GM12878 (cell line): ENCODE results near the gene CCNL2. TPM values are rescaled to one million over a fixed set of nuclear protein-coding genes. Genes with fewer than 3 reads are reported as not detected.

ENCODE experiments used
- ATAC-seq: fragments of 200-7000 bp; cut with Tn5 transposase; 3 replicates; pipeline ENCODE4 v1.9.1; 2020; ENCODE audit warnings: mild to moderate bottlenecking, moderate library complexity
- BruUV-seq: library from RNA; stranded (reverse); fragments of 400-500 nt; replicated peaks from 2 replicates; lab custom pipeline; 2021; lab: Mats Ljungman, UMichigan
- CTCF ChIA-PET: fragments of 300-600 bp; sonication (Branson Sonifier 250); formaldehyde crosslinking; extraction: SDS; loops from one replicate; lab custom pipeline; 2021; ENCODE audit warnings: inconsistent platforms; lab: Yijun Ruan, JAX
- POLR2A ChIA-PET: fragments of 350-600 bp; formaldehyde crosslinking; extraction: SDS; loops from one replicate; lab custom pipeline; 2021; ENCODE audit warnings: inconsistent platforms; lab: Charles Lee
- RAD21 ChIA-PET: fragments of 300-600 bp; sonication (Branson Sonifier 250); formaldehyde crosslinking; loops from one replicate; lab custom pipeline; 2023; ENCODE audit warnings: antibody characterized with exemption; ENCODE audit not compliant: unreplicated experiment; lab: Charles Lee
- SMC1A ChIA-PET: fragments of 300-600 bp; sonication (Branson Sonifier 250); formaldehyde crosslinking; loops from one replicate; lab custom pipeline; 2023; ENCODE audit not compliant: unreplicated experiment, uncharacterized antibody; lab: Charles Lee
- DNase-seq: peaks from one replicate; pipeline ENCODE4 v3.0.0-alpha.2; 2011; ENCODE audit warnings: low read depth, low spot score
- FAIRE-seq: peaks from 3 replicates; lab custom pipeline; 2011; peaks lifted over from hg19 to GRCh38; lab: Jason Lieb, UNC
- H2AFZ ChIP-seq: 2 replicates; pipeline ENCODE4 v1.6.0; 2011; ENCODE audit warnings: low read depth, low read length, control low read depth; ENCODE audit not compliant: control insufficient read depth
- H3K27ac ChIP-seq: 2 replicates; pipeline ENCODE4 v1.5.1; 2011; ENCODE audit warnings: control low read depth; ENCODE audit not compliant: control insufficient read depth, insufficient read depth
- H3K27me3 ChIP-seq, 2 experiments: replicated peaks in 1 of 2; 2 replicates each; pipeline versions ENCODE4 v1.6.0 to v1.6.1; 2011; ENCODE audit warnings: low read length in 1 of 2; ENCODE audit not compliant: control insufficient read depth in 2 of 2, insufficient read depth in 2 of 2
- H3K36me3 ChIP-seq, 2 experiments: 2 replicates each; pipeline ENCODE4 v1.5.1; 2011; ENCODE audit warnings: low read length in 1 of 2; ENCODE audit not compliant: control insufficient read depth in 2 of 2, insufficient read depth in 2 of 2
- H3K4me1 ChIP-seq: 2 replicates; pipeline ENCODE4 v1.6.1; 2011; ENCODE audit warnings: mild to moderate bottlenecking, low read length, moderate library complexity, mixed read lengths; ENCODE audit not compliant: control insufficient read depth, insufficient read depth
- H3K4me2 ChIP-seq: 2 replicates; pipeline ENCODE4 v1.6.0; 2011; ENCODE audit warnings: control low read depth; ENCODE audit not compliant: control insufficient read depth, insufficient read depth
- H3K4me3 ChIP-seq: fragments of 200-600 bp; sonication (generic); 2 replicates; pipeline ENCODE4 v1.5.1; 2016
- H3K79me2 ChIP-seq: 2 replicates; pipeline ENCODE4 v1.6.0; 2011; ENCODE audit warnings: low read length; ENCODE audit not compliant: control insufficient read depth, insufficient read depth
- H3K9ac ChIP-seq: 2 replicates; pipeline ENCODE4 v1.8.0; 2011; ENCODE audit warnings: low read length, control low read depth, mixed read lengths; ENCODE audit not compliant: control insufficient read depth, insufficient read depth
- H3K9me3 ChIP-seq: replicated peaks from 3 replicates; pipeline ENCODE4 v1.5.1; 2011; ENCODE audit warnings: mild to moderate bottlenecking, low read length; ENCODE audit not compliant: control insufficient read depth, insufficient read depth
- H4K20me1 ChIP-seq: 2 replicates; pipeline ENCODE4 v1.6.0; 2011; ENCODE audit not compliant: control insufficient read depth, insufficient read depth
- BRCA1 ChIP-seq: IDR thresholded peaks from 2 replicates; pipeline ENCODE4 v1.6.1; 2011; ENCODE audit warnings: low read depth, low read length, improper control_type of control experiment
- EED ChIP-seq: sonication (generic); IDR thresholded peaks from 2 replicates; pipeline ENCODE4 v1.6.1; 2016; ENCODE audit warnings: antibody characterized with exemption, low read depth
- IRF4 ChIP-seq: IDR thresholded peaks from 2 replicates; pipeline ENCODE4 v1.6.1; 2011; ENCODE audit warnings: low read depth, low read length
- KLF5 ChIP-seq: fragments of 450-650 bp; IDR thresholded peaks from 2 replicates; pipeline ENCODE4 v1.6.1; 2014; ENCODE audit warnings: mild to moderate bottlenecking; ENCODE audit not compliant: partially characterized antibody
- MEF2A ChIP-seq: IDR thresholded peaks from 2 replicates; pipeline ENCODE4 v1.6.1; 2011; ENCODE audit warnings: low read depth, mild to moderate bottlenecking, low read length, moderate library complexity; ENCODE audit not compliant: insufficient read depth
- PAX8 ChIP-seq: fragments of 450-650 bp; IDR thresholded peaks from 2 replicates; pipeline ENCODE4 v1.6.1; 2017; ENCODE audit warnings: mild to moderate bottlenecking, moderate library complexity
- PML ChIP-seq: IDR thresholded peaks from 2 replicates; pipeline ENCODE4 v1.6.1; 2012; ENCODE audit warnings: low read length, inconsistent platforms
- RAD21 ChIP-seq: IDR thresholded peaks from 2 replicates; pipeline ENCODE4 v1.6.1; 2011; ENCODE audit warnings: mild to moderate bottlenecking, low read depth, low read length, moderate library complexity; ENCODE audit not compliant: insufficient read depth
- SMAD5 ChIP-seq: IDR thresholded peaks from 2 replicates; pipeline ENCODE4 v1.6.1; 2016; ENCODE audit warnings: antibody characterized with exemption, low read depth
- SMC3 ChIP-seq: IDR thresholded peaks from 2 replicates; pipeline ENCODE4 v1.6.1; 2011; ENCODE audit warnings: low read length, improper control_type of control experiment, borderline replicate concordance
- SREBF1 ChIP-seq: IDR thresholded peaks from 2 replicates; pipeline ENCODE4 v1.6.1; 2012; ENCODE audit warnings: mild to moderate bottlenecking, low read length
- STAT3 ChIP-seq: IDR thresholded peaks from 2 replicates; pipeline ENCODE4 v1.6.1; 2011; ENCODE audit warnings: low read depth, low read length, improper control_type of control experiment
- SUPT20H ChIP-seq: IDR thresholded peaks from 2 replicates; pipeline ENCODE4 v1.6.1; 2011; ENCODE audit warnings: low read depth, mild to moderate bottlenecking, low read length, moderate library complexity, borderline replicate concordance; ENCODE audit not compliant: control insufficient read depth
- WRNIP1 ChIP-seq: IDR thresholded peaks from 2 replicates; pipeline ENCODE4 v1.6.1; 2011; ENCODE audit warnings: low read depth, low read length, improper control_type of control experiment, borderline replicate concordance
- YY1 ChIP-seq: IDR thresholded peaks from 2 replicates; pipeline ENCODE4 v1.6.1; 2011; ENCODE audit warnings: low read depth, mild to moderate bottlenecking, low read length
- ZNF24 ChIP-seq: fragments of 450-650 bp; IDR thresholded peaks from 2 replicates; pipeline ENCODE4 v1.6.1; 2017; ENCODE audit warnings: antibody characterized with exemption, mild to moderate bottlenecking
- WGBS: methylation state at CpG from one replicate; pipeline ENCODE4 v1.1.6; 2016; ENCODE audit warnings: low lambda C conversion rate; ENCODE audit not compliant: insufficient replicate concordance, insufficient coverage; ENCODE audit errors: missing lambda C conversion rate; 5-methylcytosine and 5-hydroxymethylcytosine counted together
- in situ Hi-C: fragments of 300-500 bp; cut with MboI; formaldehyde crosslinking; loops from 9 replicates; pipeline ENCODE4 v1.14.3; 2018; ENCODE audit warnings: mixed read lengths
- intact Hi-C: fragments of 100-400 bp; cut with micrococcal nuclease; formaldehyde crosslinking; loops from one replicate; pipeline ENCODE4 v1.14.2; 2022; ENCODE audit not compliant: unreplicated experiment
- polyA plus RNA-seq, 11 experiments: library from polyadenylated mRNA; depleted of rRNA in 4 of 11; unstranded in 6 of 11; stranded (reverse) in 5 of 11; fragments of >200 nt; fragmentation: Nextera tagmentation in 4 of 11; fragmentation: Illumina TruSeq in 1 of 11; extraction: Ambion mirVana in 4 of 11; extraction: Trizol in 1 of 11; gene quantifications; 1 replicate in 1 of 11; 2 replicates in 10 of 11; pipeline versions ENCODE4 v1.2.1 to v1.2.3, GENCODE V29; 2011 to 2016; ENCODE audit warnings: inconsistent platforms in 2 of 11, missing spikeins in 2 of 11, low read depth in 1 of 11
- total RNA-seq, 4 experiments: library from RNA; depleted of rRNA in 3 of 4; stranded (reverse); fragments of >200 nt in 3 of 4; fragmentation: Illumina TruSeq in 1 of 4; extraction: Trizol in 1 of 4; gene quantifications; 2 replicates each; pipeline versions ENCODE4 v1.2.1 to v1.2.3, GENCODE V29; 2013 to 2021
- TF ChIP-seq, protein P1 (sequence below): fragments of 450-650 bp; IDR thresholded peaks from 2 replicates; pipeline ENCODE4 v1.6.1; 2017; ENCODE audit warnings: antibody characterized with exemption, mild to moderate bottlenecking, moderate library complexity
- TF ChIP-seq, protein P2 (sequence below): fragments of 450-650 bp; IDR thresholded peaks from 2 replicates; pipeline ENCODE4 v1.6.1; 2014; ENCODE audit warnings: mild to moderate bottlenecking

The CCNL2 gene
- total and polyA plus RNA-seq, 10 of the 15 experiments (the other 5 are each of a cell fraction or from before 2014, with no cell fraction given): 2.1 to 143 (median 101) TPM

DNA sequence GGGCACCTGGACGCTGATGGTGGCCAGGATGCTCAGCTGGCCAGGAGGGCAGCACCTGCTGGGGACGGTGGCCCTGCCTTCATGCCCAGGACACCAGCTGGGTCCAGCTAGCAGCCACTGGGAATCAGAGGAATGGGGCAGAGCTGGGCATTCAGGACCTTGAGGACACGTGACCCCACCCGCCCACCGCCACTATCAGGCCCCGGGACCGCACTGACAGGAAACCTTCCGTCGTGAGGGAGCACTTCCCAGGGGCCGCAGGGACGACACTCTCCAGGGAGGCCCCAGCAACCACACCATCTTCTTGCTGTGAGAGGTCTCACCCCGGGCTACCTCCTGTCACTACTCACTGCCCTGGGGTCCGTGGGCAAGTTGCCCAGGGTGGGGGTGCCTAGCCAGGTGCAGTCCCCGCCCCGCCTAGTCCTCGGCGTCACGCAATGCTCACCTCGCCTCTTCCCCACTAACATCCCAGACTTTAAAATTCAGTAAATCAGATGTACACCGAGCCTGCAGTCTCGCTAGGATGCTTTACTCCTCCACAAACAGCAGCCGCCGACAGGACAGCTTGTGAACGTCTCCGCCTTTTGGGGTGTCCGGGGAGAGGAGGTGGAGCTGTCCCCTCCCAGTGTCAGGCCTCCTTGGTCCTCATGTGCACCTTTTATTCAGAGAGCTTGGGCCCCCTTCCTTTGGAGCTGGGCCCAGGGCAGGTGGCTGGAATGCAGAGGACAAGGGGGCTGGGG is 41.3 kb upstream of the CCNL2 start:
- Histone ChIP-seq H3K9ac (no peak overlapping the region), H4K20me1 (no peaks in the 10 kb centered on the region), H3K27ac (no peak overlapping the region), H3K4me3 (no peak overlapping the region), H3K79me2 (no peaks in the 10 kb centered on the region), H3K36me3 (no peaks in the 10 kb centered on the region), H3K4me2 (0 out of 2 replicates have a peak overlapping the region, but pooled peaks have one; percentile 22), H2AFZ (peak overlapping the region; percentile 47; the same call in 1 of the 2 replicates), H3K9me3 (no peaks in the 10 kb centered on the region), H3K27me3 (no peaks in the 10 kb centered on the region), H3K4me1 (peaks cover 9% of the 10 kb centered on the region)
- no peak for TF ChIP-seq PAX8
- no peak for TF ChIP-seq STAT3
- no peak for TF ChIP-seq EED
- TF ChIP-seq SMC3: no peak
- TF ChIP-seq SREBF1: no peak
- TF ChIP-seq KLF5: no peak
- TF ChIP-seq PML: no peak
- TF ChIP-seq MEF2A: no peak
- TF ChIP-seq IRF4: no peak
- TF ChIP-seq, protein P1, sequence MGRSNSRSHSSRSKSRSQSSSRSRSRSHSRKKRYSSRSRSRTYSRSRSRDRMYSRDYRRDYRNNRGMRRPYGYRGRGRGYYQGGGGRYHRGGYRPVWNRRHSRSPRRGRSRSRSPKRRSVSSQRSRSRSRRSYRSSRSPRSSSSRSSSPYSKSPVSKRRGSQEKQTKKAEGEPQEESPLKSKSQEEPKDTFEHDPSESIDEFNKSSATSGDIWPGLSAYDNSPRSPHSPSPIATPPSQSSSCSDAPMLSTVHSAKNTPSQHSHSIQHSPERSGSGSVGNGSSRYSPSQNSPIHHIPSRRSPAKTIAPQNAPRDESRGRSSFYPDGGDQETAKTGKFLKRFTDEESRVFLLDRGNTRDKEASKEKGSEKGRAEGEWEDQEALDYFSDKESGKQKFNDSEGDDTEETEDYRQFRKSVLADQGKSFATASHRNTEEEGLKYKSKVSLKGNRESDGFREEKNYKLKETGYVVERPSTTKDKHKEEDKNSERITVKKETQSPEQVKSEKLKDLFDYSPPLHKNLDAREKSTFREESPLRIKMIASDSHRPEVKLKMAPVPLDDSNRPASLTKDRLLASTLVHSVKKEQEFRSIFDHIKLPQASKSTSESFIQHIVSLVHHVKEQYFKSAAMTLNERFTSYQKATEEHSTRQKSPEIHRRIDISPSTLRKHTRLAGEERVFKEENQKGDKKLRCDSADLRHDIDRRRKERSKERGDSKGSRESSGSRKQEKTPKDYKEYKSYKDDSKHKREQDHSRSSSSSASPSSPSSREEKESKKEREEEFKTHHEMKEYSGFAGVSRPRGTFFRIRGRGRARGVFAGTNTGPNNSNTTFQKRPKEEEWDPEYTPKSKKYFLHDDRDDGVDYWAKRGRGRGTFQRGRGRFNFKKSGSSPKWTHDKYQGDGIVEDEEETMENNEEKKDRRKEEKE: no peak
- TF ChIP-seq WRNIP1: no peak
- TF ChIP-seq BRCA1: no peak
- no peak for TF ChIP-seq YY1
- no peak for TF ChIP-seq SUPT20H
- TF ChIP-seq, protein P2, sequence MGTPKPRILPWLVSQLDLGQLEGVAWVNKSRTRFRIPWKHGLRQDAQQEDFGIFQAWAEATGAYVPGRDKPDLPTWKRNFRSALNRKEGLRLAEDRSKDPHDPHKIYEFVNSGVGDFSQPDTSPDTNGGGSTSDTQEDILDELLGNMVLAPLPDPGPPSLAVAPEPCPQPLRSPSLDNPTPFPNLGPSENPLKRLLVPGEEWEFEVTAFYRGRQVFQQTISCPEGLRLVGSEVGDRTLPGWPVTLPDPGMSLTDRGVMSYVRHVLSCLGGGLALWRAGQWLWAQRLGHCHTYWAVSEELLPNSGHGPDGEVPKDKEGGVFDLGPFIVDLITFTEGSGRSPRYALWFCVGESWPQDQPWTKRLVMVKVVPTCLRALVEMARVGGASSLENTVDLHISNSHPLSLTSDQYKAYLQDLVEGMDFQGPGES: no peak
- TF ChIP-seq RAD21: no peak
- no peak for TF ChIP-seq SMAD5
- no peak for TF ChIP-seq ZNF24
- BruUV-seq: no TSS peak
- FAIRE-seq (no peak), DNase-seq (no peak), ATAC-seq (no peak)
- ChIA-PET CTCF (interaction anchor here (0.7 to 2.7 kb wide), 15 partner anchors 9 to 95 kb away, joined by 3 to 17 read pairs (median 4); partner anchors contain the start of genes ATAD3C, CCNL2 and MRPL20), RAD21 (interaction anchor here (1.2 to 1.9 kb wide), 4 partner anchors 18 to 64 kb away, joined by 3 to 5 read pairs (median 4); partner anchors contain the start of gene MRPL20), SMC1A (interaction anchor here (0.6 to 1.5 kb wide), 5 partner anchors 33 to 65 kb away, joined by 3 to 5 read pairs (median 3); partner anchors contain the start of genes AURKAIP1 and CCNL2), POLR2A (interaction anchor here (1.8 kb wide), 1 partner anchor 41 kb away, joined by 4 read pairs; the partner anchor contains the start of gene CCNL2)
- WGBS: 68% methylated on average over 19 of the region's 26 CpGs
- in situ Hi-C loops (no loop called here), intact Hi-C loops (loop anchor here (2.0 kb wide), 3 partner anchors 34 to 64 kb away; partner anchors contain the start of genes CCNL2 and MRPL20)
